ENCODE measurements around the gene PITPNM3.

The PITPNM3 gene

GRCh38 chr17:6508519-6509030 is 47.8 kb downstream of the PITPNM3 start:
- Histone ChIP-seq H3K9me3 (no peaks in the 10 kb centered on the region), H3K27me3 (peaks cover 15% of the 10 kb centered on the region), H3K4me3 (ENCODE audit: low read depth in 1 of 2, low read length in 1 of 2) (no peak overlapping the region), H3K36me3 (no peaks in the 10 kb centered on the region), H3K4me1 (ENCODE audit: control insufficient read depth in 1 of 2, insufficient read depth in 1 of 2, low read depth in 1 of 2, low read length in 1 of 2) (no peaks in the 10 kb centered on the region), H3K27ac (no peak overlapping the region)
- TF ChIP-seq, protein P1, sequence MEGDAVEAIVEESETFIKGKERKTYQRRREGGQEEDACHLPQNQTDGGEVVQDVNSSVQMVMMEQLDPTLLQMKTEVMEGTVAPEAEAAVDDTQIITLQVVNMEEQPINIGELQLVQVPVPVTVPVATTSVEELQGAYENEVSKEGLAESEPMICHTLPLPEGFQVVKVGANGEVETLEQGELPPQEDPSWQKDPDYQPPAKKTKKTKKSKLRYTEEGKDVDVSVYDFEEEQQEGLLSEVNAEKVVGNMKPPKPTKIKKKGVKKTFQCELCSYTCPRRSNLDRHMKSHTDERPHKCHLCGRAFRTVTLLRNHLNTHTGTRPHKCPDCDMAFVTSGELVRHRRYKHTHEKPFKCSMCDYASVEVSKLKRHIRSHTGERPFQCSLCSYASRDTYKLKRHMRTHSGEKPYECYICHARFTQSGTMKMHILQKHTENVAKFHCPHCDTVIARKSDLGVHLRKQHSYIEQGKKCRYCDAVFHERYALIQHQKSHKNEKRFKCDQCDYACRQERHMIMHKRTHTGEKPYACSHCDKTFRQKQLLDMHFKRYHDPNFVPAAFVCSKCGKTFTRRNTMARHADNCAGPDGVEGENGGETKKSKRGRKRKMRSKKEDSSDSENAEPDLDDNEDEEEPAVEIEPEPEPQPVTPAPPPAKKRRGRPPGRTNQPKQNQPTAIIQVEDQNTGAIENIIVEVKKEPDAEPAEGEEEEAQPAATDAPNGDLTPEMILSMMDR (IDR thresholded peaks at IDR 0.05): no peak

DNA sequence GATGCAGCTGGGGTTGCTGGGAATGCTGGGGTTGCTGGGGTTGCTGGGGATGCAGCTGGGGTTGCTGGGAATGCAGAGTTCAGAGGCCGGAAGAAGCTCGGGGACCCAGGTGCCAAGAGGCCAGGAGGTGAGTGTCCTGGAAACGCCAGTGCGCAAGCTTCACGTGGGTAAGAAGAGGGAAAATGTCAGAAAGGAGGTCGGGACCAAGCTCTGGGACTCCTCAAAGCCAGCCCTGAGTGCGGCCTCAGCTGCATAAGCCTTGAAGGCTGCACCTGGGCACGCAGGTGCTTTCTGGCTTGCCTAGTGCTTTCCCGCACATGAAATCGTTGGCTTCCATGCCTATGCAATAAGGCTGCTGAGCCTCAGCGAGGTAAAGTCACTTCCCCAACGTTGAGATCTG is 48.3 kb downstream of the PITPNM3 start:
- Histone ChIP-seq H3K9me3 (no peaks in the 10 kb centered on the region), H3K27ac (no peak overlapping the region), H3K27me3 (peaks cover 15% of the 10 kb centered on the region), H3K4me1 (ENCODE audit: control insufficient read depth in 1 of 2, insufficient read depth in 1 of 2, low read depth in 1 of 2, low read length in 1 of 2) (no peaks in the 10 kb centered on the region), H3K36me3 (no peaks in the 10 kb centered on the region), H3K4me3 (ENCODE audit: low read depth in 1 of 2, low read length in 1 of 2) (no peak overlapping the region)
- TF ChIP-seq, protein P1 (IDR thresholded peaks at IDR 0.05): no peak

DNA sequence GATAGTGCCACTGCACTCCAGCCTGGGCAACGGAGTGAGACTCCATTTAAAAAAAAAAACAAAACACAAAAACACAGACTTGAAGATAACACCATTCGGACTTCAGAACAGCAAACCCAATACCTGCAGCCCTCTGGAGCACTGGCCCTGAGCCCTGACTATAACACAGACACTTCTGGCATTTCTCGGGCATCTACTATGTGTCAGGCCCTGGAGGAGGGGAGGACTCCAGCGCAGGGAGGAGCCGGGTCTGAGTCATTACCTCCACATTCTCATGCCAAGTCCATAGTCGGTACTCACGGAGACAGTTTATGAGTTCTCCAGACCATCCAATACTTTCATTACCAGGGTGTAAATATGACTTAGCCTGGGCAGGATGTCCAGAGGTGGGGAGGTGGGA is 48.8 kb downstream of the PITPNM3 start:
- H3K27ac ChIP-seq: no peak overlapping the region
- H3K4me3 ChIP-seq (ENCODE audit: low read depth in 1 of 2, low read length in 1 of 2): no peak overlapping the region
- TF ChIP-seq, protein P1 (IDR thresholded peaks at IDR 0.05): no peak
- peaks cover 15% of the 10 kb centered on the region for H3K27me3 ChIP-seq
- no peaks in the 10 kb centered on the region for H3K4me1 ChIP-seq (ENCODE audit: control insufficient read depth in 1 of 2, insufficient read depth in 1 of 2, low read depth in 1 of 2, low read length in 1 of 2)
- no peaks in the 10 kb centered on the region for H3K9me3 ChIP-seq
- H3K36me3 ChIP-seq: no peaks in the 10 kb centered on the region

DNA sequence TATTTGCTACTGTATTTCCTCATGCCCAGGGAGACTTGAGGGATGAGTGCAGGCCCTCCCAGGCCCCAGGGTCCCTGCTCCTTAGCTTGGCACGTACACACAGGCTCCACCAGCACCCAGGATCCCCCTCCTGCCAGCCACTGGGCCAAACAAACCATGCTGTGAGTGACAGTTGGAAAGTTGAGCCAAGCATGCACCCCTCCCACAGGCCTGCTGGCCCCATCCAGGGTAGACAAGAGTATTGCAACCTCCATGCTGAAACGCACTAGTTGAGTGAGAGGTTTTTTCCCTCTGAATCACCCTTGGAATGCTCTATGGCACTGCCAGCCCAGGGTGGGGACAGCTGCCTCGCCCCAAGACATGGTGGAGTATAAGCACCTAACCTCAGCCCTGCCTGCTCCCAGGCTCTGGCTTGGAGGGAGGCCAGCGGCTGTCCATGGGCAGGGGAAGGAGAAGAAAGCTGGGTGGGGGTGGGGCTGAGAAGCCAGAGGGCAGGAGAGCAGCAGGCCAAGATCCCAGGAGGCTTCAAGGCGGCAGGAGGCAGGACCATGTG is 49.6 kb downstream of the PITPNM3 start:
- Histone ChIP-seq H3K36me3 (no peaks in the 10 kb centered on the region), H3K4me1 (ENCODE audit: control insufficient read depth in 1 of 2, insufficient read depth in 1 of 2, low read depth in 1 of 2, low read length in 1 of 2) (no peaks in the 10 kb centered on the region), H3K27me3 (peaks cover 7% of the 10 kb centered on the region), H3K27ac (no peak overlapping the region), H3K9me3 (no peaks in the 10 kb centered on the region), H3K4me3 (ENCODE audit: low read depth in 1 of 2, low read length in 1 of 2) (no peak overlapping the region)
- TF ChIP-seq, protein P1 (IDR thresholded peaks at IDR 0.05): no peak

DNA sequence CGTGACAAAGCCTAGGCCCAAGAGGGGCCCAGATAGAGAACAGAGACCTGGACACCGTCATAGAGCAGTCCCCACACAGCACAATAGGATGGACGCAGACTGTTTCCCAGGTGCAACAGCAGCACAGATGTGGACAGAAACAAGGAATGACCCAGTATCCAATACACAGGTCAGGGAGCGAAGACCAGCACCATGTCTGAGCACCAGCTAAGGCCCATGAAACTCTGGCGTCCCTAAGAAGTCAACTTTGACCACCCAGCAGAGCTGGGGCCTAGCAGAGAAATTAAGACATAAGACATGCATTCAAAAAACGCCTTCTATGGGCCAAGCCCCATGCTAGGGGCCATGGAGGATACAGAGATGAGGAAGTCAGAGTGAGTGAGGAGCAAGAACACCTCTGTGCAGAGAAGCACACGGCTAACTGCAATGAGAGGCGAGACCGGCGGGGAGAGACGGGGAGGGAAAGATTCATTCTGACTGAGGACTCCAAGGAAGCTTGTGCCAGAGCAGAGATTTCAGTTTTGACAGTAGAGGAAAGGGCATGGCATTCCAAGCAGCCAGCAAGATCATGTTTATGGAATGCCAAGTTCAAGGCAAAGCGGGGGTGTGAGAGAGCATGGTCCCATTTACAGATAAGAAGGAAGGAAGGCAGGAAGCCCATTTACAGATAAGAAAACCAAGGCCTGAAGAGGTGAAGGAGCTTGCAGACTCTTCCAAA is 50.8 kb downstream of the PITPNM3 start:
- Histone ChIP-seq H3K9me3 (no peaks in the 10 kb centered on the region), H3K4me1 (ENCODE audit: control insufficient read depth in 1 of 2, insufficient read depth in 1 of 2, low read depth in 1 of 2, low read length in 1 of 2) (no peaks in the 10 kb centered on the region), H3K27me3 (peaks cover 3% of the 10 kb centered on the region), H3K36me3 (no peaks in the 10 kb centered on the region), H3K4me3 (ENCODE audit: low read depth in 1 of 2, low read length in 1 of 2) (no peak overlapping the region), H3K27ac (no peak overlapping the region)
- TF ChIP-seq, protein P1 (IDR thresholded peaks at IDR 0.05): no peak
